Esophagus muscularis mucosa (tissue), 4 donors: ENCODE results near the gene ABHD16B. TPM values are rescaled to one million over a fixed set of nuclear protein-coding genes. Genes with fewer than 3 reads are reported as not detected.

Experiments used
- DNase-seq: peaks from one replicate; pipeline ENCODE4 v3.0.0-alpha.2; 2017; ENCODE audit errors: extremely low spot score
- H3K27ac ChIP-seq, 4 donors: fragments of 200-600 bp; sonication (generic); replicated peaks in 1 of 4; 1 replicate in 3 of 4; 2 replicates in 1 of 4; pipeline ENCODE4 v1.5.1; 2016 to 2019; ENCODE audit warnings: mild to moderate bottlenecking in 1 of 4
- H3K27me3 ChIP-seq, 4 donors: fragments of 200-600 bp; sonication (generic); one replicate each; pipeline versions ENCODE4 v1.5.1 to v1.6.0; 2016 to 2019
- H3K36me3 ChIP-seq, 4 donors: fragments of 200-600 bp; sonication (generic); one replicate each; pipeline ENCODE4 v1.5.1; 2016 to 2019
- H3K4me1 ChIP-seq, 4 donors: fragments of 200-600 bp; sonication (generic); one replicate each; pipeline ENCODE4 v1.5.1; 2016 to 2019
- H3K4me3 ChIP-seq, 4 donors: fragments of 200-600 bp; sonication (generic); 1 replicate in 2 of 4; 2 replicates in 2 of 4; pipeline ENCODE4 v1.5.1; 2016 to 2019; ENCODE audit warnings: mild to moderate bottlenecking in 4 of 4, moderate library complexity in 1 of 4
- H3K9me3 ChIP-seq, 4 donors: fragments of 200-600 bp; sonication (generic); 1 replicate in 3 of 4; 2 replicates in 1 of 4; pipeline ENCODE4 v1.5.1; 2016 to 2019
- EP300 ChIP-seq: sonication (generic); formaldehyde crosslinking; IDR thresholded peaks from one replicate; pipeline ENCODE4 v1.6.1; 2017; ENCODE audit warnings: antibody characterized with exemption
- POLR2A ChIP-seq: fragments of 450-650 bp; IDR thresholded peaks from one replicate; pipeline ENCODE4 v1.6.1; 2017; ENCODE audit warnings: antibody characterized with exemption, moderate library complexity, mild to moderate bottlenecking, low read depth
- POLR2AphosphoS5 ChIP-seq, 2 donors: sonication (generic); formaldehyde crosslinking; IDR thresholded peaks; one replicate each; pipeline ENCODE4 v1.6.1; 2017; ENCODE audit warnings: antibody characterized with exemption in 2 of 2
- WGBS: methylation state at CpG from one replicate; pipeline ENCODE4 v1.1.5; 2018; 5-methylcytosine and 5-hydroxymethylcytosine counted together
- intact Hi-C: fragments of 100-400 bp; cut with DNase I; formaldehyde crosslinking; loops from one replicate; pipeline ENCODE4 v1.15.1; 2023
- total RNA-seq, 4 donors: library from RNA; depleted of rRNA; stranded (reverse); fragments of >200 nt; gene quantifications; one replicate each; pipeline versions ENCODE4 v1.1.0 to v1.2.1, GENCODE V29; 2016
- TF ChIP-seq, protein P1 (sequence below), 3 experiments: fragments of 200-600 bp in 2 of 3; fragments of 450-650 bp in 1 of 3; sonication (generic) in 2 of 3; IDR thresholded peaks; one replicate each; pipeline ENCODE4 v1.5.1; 2017 to 2019; ENCODE audit warnings: antibody characterized with exemption in 3 of 3, mild to moderate bottlenecking in 2 of 3, moderate library complexity in 1 of 3

Gene ABHD16B
- total RNA-seq, 4 donors from 2014 or later, result not detected

DNA sequence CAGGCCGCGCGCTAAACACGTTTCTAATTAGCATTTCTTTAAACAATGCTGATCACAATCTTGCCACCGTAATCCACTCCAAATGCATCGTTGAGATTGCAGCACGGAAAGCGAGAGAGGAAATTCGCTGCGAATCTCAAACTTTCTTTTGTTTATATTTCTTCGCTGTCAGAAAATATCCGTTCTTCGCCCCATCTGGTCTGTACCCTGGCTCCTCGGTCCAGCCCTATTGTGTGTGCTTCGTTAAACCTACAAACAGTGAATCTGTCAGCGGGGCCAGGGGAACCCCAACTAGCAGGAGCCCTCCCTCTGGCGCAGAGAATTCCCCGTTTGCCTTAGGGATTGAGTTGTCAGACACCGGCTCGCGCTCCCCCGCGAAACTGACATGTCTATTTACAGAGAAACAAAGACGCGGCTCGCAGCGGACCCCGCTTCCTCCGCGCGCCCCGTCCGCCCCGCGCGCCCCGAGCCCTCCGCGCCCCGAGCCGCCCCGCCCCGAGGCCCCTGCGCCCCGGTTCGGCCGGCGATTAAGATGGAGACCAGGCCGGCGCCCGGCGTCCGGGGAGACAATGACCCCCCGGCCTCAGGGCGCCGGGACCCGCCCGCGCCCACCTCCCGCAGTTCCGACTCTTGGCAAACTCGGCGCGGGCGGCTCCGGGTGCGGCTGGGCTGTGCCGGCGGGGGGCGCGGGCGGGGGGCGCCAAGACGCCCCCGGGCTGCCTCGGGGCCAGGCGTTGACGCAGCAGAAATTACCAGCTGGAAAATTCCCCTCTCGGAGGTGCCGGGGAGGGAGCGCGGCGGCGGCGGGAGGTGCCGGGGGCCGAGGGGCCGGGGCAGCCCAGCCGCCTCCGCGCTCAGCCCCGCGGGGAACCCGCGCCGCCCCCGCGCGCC, 31.1 kb upstream of the ABHD16B start:
- intact Hi-C loops, result loop anchor here (2.0 kb wide), 1 partner anchor 33 kb away; no protein-coding TSS in a partner anchor
- Histone ChIP-seq H3K9me3 (no peaks in the 10 kb centered on the region), H3K4me3 (peak overlapping the region; percentile 74 to 91 (median 76)), H3K27ac (peak overlapping the region; percentile 72 to 82 (median 77)), H3K4me1 (peaks cover 42 to 67% (median 59%) of the 10 kb centered on the region in 4 donors), H3K27me3 (peaks cover 0 to 36% (median 0%) of the 10 kb centered on the region in 4 donors), H3K36me3 (peaks cover 0 to 3% (median 0%) of the 10 kb centered on the region in 4 donors)
- no peak for DNase-seq
- WGBS, result 5% methylated on average over 19 of the region's 99 CpGs
- TF ChIP-seq EP300, result no peak
- no peak for TF ChIP-seq POLR2AphosphoS5 (IDR thresholded peaks at IDR 0.05)
- TF ChIP-seq, protein P1, sequence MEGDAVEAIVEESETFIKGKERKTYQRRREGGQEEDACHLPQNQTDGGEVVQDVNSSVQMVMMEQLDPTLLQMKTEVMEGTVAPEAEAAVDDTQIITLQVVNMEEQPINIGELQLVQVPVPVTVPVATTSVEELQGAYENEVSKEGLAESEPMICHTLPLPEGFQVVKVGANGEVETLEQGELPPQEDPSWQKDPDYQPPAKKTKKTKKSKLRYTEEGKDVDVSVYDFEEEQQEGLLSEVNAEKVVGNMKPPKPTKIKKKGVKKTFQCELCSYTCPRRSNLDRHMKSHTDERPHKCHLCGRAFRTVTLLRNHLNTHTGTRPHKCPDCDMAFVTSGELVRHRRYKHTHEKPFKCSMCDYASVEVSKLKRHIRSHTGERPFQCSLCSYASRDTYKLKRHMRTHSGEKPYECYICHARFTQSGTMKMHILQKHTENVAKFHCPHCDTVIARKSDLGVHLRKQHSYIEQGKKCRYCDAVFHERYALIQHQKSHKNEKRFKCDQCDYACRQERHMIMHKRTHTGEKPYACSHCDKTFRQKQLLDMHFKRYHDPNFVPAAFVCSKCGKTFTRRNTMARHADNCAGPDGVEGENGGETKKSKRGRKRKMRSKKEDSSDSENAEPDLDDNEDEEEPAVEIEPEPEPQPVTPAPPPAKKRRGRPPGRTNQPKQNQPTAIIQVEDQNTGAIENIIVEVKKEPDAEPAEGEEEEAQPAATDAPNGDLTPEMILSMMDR (IDR thresholded peaks at IDR 0.05), result no peak
- TF ChIP-seq POLR2A, result no peak

- 3% methylated on average over 6 of the region's 147 CpGs for WGBS
- peak within 1 kb of the TSS; percentile 72 to 82 (median 80) for H3K27ac ChIP-seq
- DNase-seq, result no peak
- H3K27me3 ChIP-seq, result peaks cover 0 to 36% (median 0%) of the 10 kb centered on the region in 4 donors
- H3K4me1 ChIP-seq, result peaks cover 43 to 72% (median 64%) of the 10 kb centered on the region in 4 donors
- intact Hi-C loops, result loop anchor here (2.0 kb wide), 1 partner anchor 32 kb away; no protein-coding TSS in a partner anchor
- TF ChIP-seq POLR2AphosphoS5 (IDR thresholded peaks at IDR 0.05) (no peak), EP300 (no peak), POLR2A (no peak)
- TF ChIP-seq, protein P1 (IDR thresholded peaks at IDR 0.05), result no peak
- peak within 1 kb of the TSS; percentile 74 to 91 (median 76) for H3K4me3 ChIP-seq
- no peaks in the 10 kb centered on the region for H3K36me3 ChIP-seq
- H3K9me3 ChIP-seq, result no peaks in the 10 kb centered on the region
Observed at GRCh38 chr20:63830841-63831588, 30.3 kb upstream of the ABHD16B start, which contains the start of gene ZBTB46. Gene ZBTB46, minus strand, starts transcription at chr20:63831264. Its CDS starts 40,507 bp downstream, at chr20:63790757.

GRCh38 chr20:63831646-63831992, 29.7 kb upstream of the ABHD16B start:
- peak overlapping the region; percentile 70 to 81 (median 78) for H3K27ac ChIP-seq
- peaks cover 0 to 36% (median 0%) of the 10 kb centered on the region in 4 donors for H3K27me3 ChIP-seq
- no peaks in the 10 kb centered on the region for H3K36me3 ChIP-seq
- DNase-seq, result no peak
- peak overlapping the region; percentile 62 to 91 (median 64) for H3K4me3 ChIP-seq
- no CpG with 5 or more reads among the region's 55 CpGs for WGBS
- no peak for TF ChIP-seq EP300
- no peaks in the 10 kb centered on the region for H3K9me3 ChIP-seq
- intact Hi-C loops, result loop anchor here (2.0 kb wide), 1 partner anchor 31 kb away; no protein-coding TSS in a partner anchor
- peaks cover 41 to 72% (median 64%) of the 10 kb centered on the region in 4 donors for H3K4me1 ChIP-seq

DNA sequence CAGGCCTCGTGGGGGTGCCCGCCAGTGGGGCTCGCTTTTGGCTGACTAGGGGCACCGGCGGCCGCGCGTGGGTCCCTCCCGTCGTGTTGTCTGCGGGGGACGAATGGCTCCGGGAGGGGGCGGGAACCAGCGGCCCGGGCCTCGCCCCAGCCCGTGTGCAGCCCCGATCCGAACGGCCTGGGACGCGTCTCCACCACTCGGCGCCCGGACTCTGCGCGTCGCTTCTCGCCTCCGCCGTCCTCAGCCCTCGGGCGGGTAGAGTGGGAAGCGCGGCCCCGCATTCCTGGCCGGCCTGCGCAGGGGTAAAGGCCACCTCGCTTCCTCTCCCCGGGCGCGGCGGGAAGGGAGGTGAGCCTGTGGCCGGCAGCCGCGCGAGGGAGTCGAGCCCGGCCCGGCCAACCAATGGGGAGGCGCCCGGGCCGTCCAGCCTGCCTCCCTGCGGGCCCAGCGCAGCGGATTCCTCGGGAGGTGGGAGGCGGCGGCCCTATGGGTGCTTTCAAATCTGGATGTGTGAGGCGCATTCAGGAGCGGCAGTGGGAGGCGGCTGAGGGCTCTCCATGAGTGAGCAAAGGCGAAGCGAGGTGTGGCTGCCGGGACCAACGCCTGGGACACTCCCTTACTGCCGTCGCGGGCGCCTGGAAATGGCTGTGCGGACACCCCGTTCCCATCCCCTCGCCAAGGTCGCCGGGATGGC, 29.2 kb upstream of the ABHD16B start:
- Histone ChIP-seq H3K27ac (peak overlapping the region; percentile 70 to 81 (median 78)), H3K36me3 (no peaks in the 10 kb centered on the region), H3K4me3 (peak overlapping the region; percentile 62 to 91 (median 64)), H3K4me1 (peaks cover 38 to 72% (median 61%) of the 10 kb centered on the region in 4 donors), H3K27me3 (peaks cover 0 to 31% (median 0%) of the 10 kb centered on the region in 4 donors), H3K9me3 (no peaks in the 10 kb centered on the region)
- intact Hi-C loops, result loop anchor here (2.0 kb wide), 1 partner anchor 31 kb away; no protein-coding TSS in a partner anchor
- DNase-seq, result no peak
- 13% methylated on average over 59 of the region's 76 CpGs for WGBS
- TF ChIP-seq POLR2AphosphoS5 (IDR thresholded peaks at IDR 0.05), result peak; percentile 14 to 47
- no peak for TF ChIP-seq POLR2A
- TF ChIP-seq, protein P1 (IDR thresholded peaks at IDR 0.05), result no peak
